Kidney (tissue), 14 donors: Measurements from ENCODE around the gene PIGM. TPM values are rescaled to one million over a fixed set of nuclear protein-coding genes. Genes with fewer than 3 reads are reported as not detected.

Experiments used
- DNase-seq, 5 donors: peaks; one replicate each; pipeline ENCODE4 v3.0.0-alpha.2; 2013 to 2020
- FAIRE-seq: peaks from 2 replicates; lab custom pipeline; 2012; peaks lifted over from hg19 to GRCh38; lab: Jason Lieb, UNC
- H3K27ac ChIP-seq, 2 donors: one replicate each; pipeline ENCODE4 v1.7.0; 2013; ENCODE audit warnings: low read depth in 2 of 2, low read length in 2 of 2, inconsistent platforms in 1 of 2
- H3K27me3 ChIP-seq: one replicate; pipeline ENCODE4 v1.7.1; 2013; ENCODE audit warnings: low read length, inconsistent platforms; ENCODE audit not compliant: control insufficient read depth, insufficient read depth
- H3K36me3 ChIP-seq, 3 donors: one replicate each; pipeline versions ENCODE4 v1.7.0 to v1.7.1; 2013; ENCODE audit warnings: low read length in 3 of 3, control low read depth in 1 of 3, inconsistent platforms in 1 of 3; ENCODE audit not compliant: insufficient read depth in 3 of 3, control insufficient read depth in 2 of 3
- H3K4me1 ChIP-seq, 3 donors: one replicate each; pipeline versions ENCODE4 v1.7.0 to v1.7.1; 2013; ENCODE audit warnings: low read length in 3 of 3, inconsistent platforms in 1 of 3, low read depth in 1 of 3; ENCODE audit not compliant: control insufficient read depth in 2 of 3, insufficient read depth in 2 of 3
- H3K4me3 ChIP-seq, 3 donors: one replicate each; pipeline versions ENCODE4 v1.7.0 to v1.8.1; 2013; ENCODE audit warnings: low read length in 3 of 3, control low read depth in 1 of 3, inconsistent platforms in 1 of 3
- H3K9ac ChIP-seq, 3 donors: one replicate each; pipeline versions ENCODE4 v1.7.0 to v1.7.1; 2013; ENCODE audit warnings: low read length in 3 of 3, control low read depth in 1 of 3, inconsistent platforms in 1 of 3
- H3K9me3 ChIP-seq, 3 donors: one replicate each; pipeline versions ENCODE4 v1.7.0 to v1.7.1; 2013; ENCODE audit warnings: low read length in 3 of 3, control low read depth in 1 of 3, inconsistent platforms in 1 of 3; ENCODE audit not compliant: control insufficient read depth in 2 of 3, insufficient read depth in 1 of 3
- CTCF ChIP-seq: IDR thresholded peaks from 3 replicates; pipeline ENCODE4 v1.5.1; 2012; ENCODE audit warnings: mild to moderate bottlenecking, moderate library complexity, borderline replicate concordance; ENCODE audit not compliant: insufficient read depth; ENCODE audit errors: extremely low read depth
- intact Hi-C: fragments of 100-400 bp; cut with DNase I; formaldehyde crosslinking; loops from one replicate; pipeline ENCODE4 v1.11.1; 2022
- polyA plus RNA-seq: library from polyadenylated mRNA; stranded (reverse); fragments of 350-450 nt; fragmentation: Illumina TruSeq; extraction: RNeasy Lipid Tissue Mini Kit (QIAGEN cat#74804); gene quantifications from one replicate; pipeline ENCODE4 v1.2.3, GENCODE V29; 2014; ENCODE audit warnings: low read depth, low replicate concordance; ENCODE audit not compliant: insufficient read depth
- total RNA-seq: library from RNA; stranded (reverse); fragmentation: NEBNext Ultra II Directional; extraction: Animal tissue kit (Norgen Biotek cat#: 25700); gene quantifications from one replicate; pipeline ENCODE4 v1.2.1, GENCODE V29; 2021
- donor health status: control.
- donor health status: control.
- donor health status: control.
- donor health status: control.
- donor health status: control.
- donor health status: DM: yes; HTN: yes; CAD: no.
- donor health status: Normal renal cell carcinoma (clear cell type).

Gene PIGM
- total and polyA plus RNA-seq, 2 donors from 2014 or later: 3.3 to 8.5 TPM

GRCh38 chr1:160080381-160081100 is 48.8 kb upstream of the PIGM start:
- Histone ChIP-seq H3K27me3 (peaks cover 14% of the 10 kb centered on the region), H3K36me3 (no peaks in the 10 kb centered on the region), H3K27ac (no peak overlapping the region), H3K9ac (no peak overlapping the region), H3K9me3 (no peaks in the 10 kb centered on the region), H3K4me3 (no peak overlapping the region), H3K4me1 (peaks cover 0 to 6% (median 0%) of the 10 kb centered on the region in 3 donors)
- TF ChIP-seq CTCF: no peak
- FAIRE-seq (no peak), DNase-seq (peak in 1 of 5 donors; percentile 14)
- intact Hi-C loops: no loop called here

GRCh38 chr1:160079448-160079847 is 47.7 kb upstream of the PIGM start:
- no peak for TF ChIP-seq CTCF
- Histone ChIP-seq H3K27me3 (peaks cover 14% of the 10 kb centered on the region), H3K36me3 (no peaks in the 10 kb centered on the region), H3K9me3 (no peaks in the 10 kb centered on the region), H3K4me3 (no peak overlapping the region), H3K9ac (no peak overlapping the region), H3K27ac (no peak overlapping the region), H3K4me1 (peaks cover 0 to 6% (median 0%) of the 10 kb centered on the region in 3 donors)
- DNase-seq (peak in 1 of 5 donors; percentile 5), FAIRE-seq (no peak)
- intact Hi-C loops: no loop called here

- peak; percentile 58 for TF ChIP-seq CTCF
- Histone ChIP-seq H3K27ac (no peak overlapping the region), H3K36me3 (no peaks in the 10 kb centered on the region), H3K9ac (no peak overlapping the region), H3K4me3 (no peak overlapping the region), H3K9me3 (no peaks in the 10 kb centered on the region), H3K27me3 (peaks cover 14% of the 10 kb centered on the region), H3K4me1 (no peaks in the 10 kb centered on the region)
- peak in 2 of 5 donors; percentile 41 to 50 for DNase-seq
- FAIRE-seq: no peak
- intact Hi-C loops: no loop called here
Observed at GRCh38 chr1:160078512-160079195, 46.9 kb upstream of the PIGM start.
